Activated CD8-positive, alpha-beta T cell treated with anti-CD3 and anti-CD28 coated beads for 36 hours (primary cell): ENCODE data around the gene PCDH9. TPM values are rescaled to one million over a fixed set of nuclear protein-coding genes. Genes with fewer than 3 reads are reported as not detected.

Experiments
- ATAC-seq: fragments of 200-7000 bp; cut with Tn5 transposase; one replicate; pipeline ENCODE4 v1.10.0; 2021; ENCODE audit warnings: mild to moderate bottlenecking, moderate library complexity
- CTCF ChIA-PET: fragments of 350-600 bp; sonication (Branson Sonifier 250); formaldehyde crosslinking; loops from one replicate; lab custom pipeline; 2021; ENCODE audit warnings: antibody characterized with exemption; lab: Charles Lee
- POLR2A ChIA-PET: fragments of 350-600 bp; sonication (Branson Sonifier 250); formaldehyde crosslinking; loops from one replicate; lab custom pipeline; 2021; ENCODE audit warnings: antibody characterized with exemption; lab: Charles Lee
- DNase-seq: peaks from one replicate; pipeline ENCODE4 v3.0.0-alpha.2; 2020
- H3K27ac Mint-ChIP-seq: one replicate; pipeline ENCODE4 v1.8.0; 2021; ENCODE audit warnings: mild to moderate bottlenecking, mixed read lengths
- H3K27me3 Mint-ChIP-seq: one replicate; pipeline ENCODE4 v1.8.0; 2021; ENCODE audit warnings: mixed read lengths
- H3K36me3 Mint-ChIP-seq: one replicate; pipeline ENCODE4 v1.8.0; 2021; ENCODE audit warnings: low read depth, mixed read lengths
- H3K4me1 Mint-ChIP-seq: one replicate; pipeline ENCODE4 v1.8.0; 2021; ENCODE audit warnings: low read depth, mixed read lengths
- H3K4me3 Mint-ChIP-seq: one replicate; pipeline ENCODE4 v1.8.0; 2021; ENCODE audit warnings: mild to moderate bottlenecking, moderate library complexity, mixed read lengths
- H3K9me3 Mint-ChIP-seq: one replicate; pipeline ENCODE4 v1.8.0; 2021; ENCODE audit warnings: mixed read lengths
- CTCF ChIP-seq: fragments of 200-600 bp; IDR thresholded peaks from one replicate; pipeline ENCODE4 v1.8.0; 2022; ENCODE audit warnings: antibody characterized with exemption, mild to moderate bottlenecking
- intact Hi-C: fragments of 100-400 bp; cut with micrococcal nuclease; formaldehyde crosslinking; loops from one replicate; pipeline ENCODE4 v1.10.0; 2022
- total RNA-seq, 2 experiments: library from RNA; stranded (reverse); gene quantifications; one replicate each; pipeline ENCODE4 v1.2.3, GENCODE V29; 2021

PCDH9 gene
- total RNA-seq, 2 experiments from 2014 or later: 0.04 to 0.14 TPM

GRCh38 chr13:66341635-66342377 is 888.3 kb downstream of the PCDH9 start:
- no peak overlapping the region for H3K4me3 Mint-ChIP-seq
- peaks cover 1% of the 10 kb centered on the region for H3K9me3 Mint-ChIP-seq
- no peaks in the 10 kb centered on the region for H3K4me1 Mint-ChIP-seq
- H3K27ac Mint-ChIP-seq: no peak overlapping the region
- intact Hi-C loops: no loop called here
- no peaks in the 10 kb centered on the region for H3K27me3 Mint-ChIP-seq
- ChIA-PET POLR2A (no interaction called here), CTCF (interaction anchor here (1.0 kb wide), 1 partner anchor 20 kb away, joined by 3 read pairs; no protein-coding TSS in a partner anchor)
- DNase-seq (no peak), ATAC-seq (no peak)
- no peak for TF ChIP-seq CTCF
- H3K36me3 Mint-ChIP-seq: no peaks in the 10 kb centered on the region

GRCh38 chr13:66339214-66339613 is 890.9 kb downstream of the PCDH9 start:
- Mint-ChIP-seq H3K4me3 (no peak overlapping the region), H3K27me3 (no peaks in the 10 kb centered on the region), H3K27ac (no peak overlapping the region), H3K4me1 (no peaks in the 10 kb centered on the region), H3K9me3 (peaks cover 1% of the 10 kb centered on the region), H3K36me3 (no peaks in the 10 kb centered on the region)
- intact Hi-C loops: no loop called here
- DNase-seq (no peak), ATAC-seq (no peak)
- ChIA-PET POLR2A (no interaction called here), CTCF (no interaction called here)
- no peak for TF ChIP-seq CTCF

- ChIA-PET POLR2A (no interaction called here), CTCF (no interaction called here)
- no peak for ATAC-seq
- Mint-ChIP-seq H3K9me3 (peaks cover 1% of the 10 kb centered on the region), H3K36me3 (no peaks in the 10 kb centered on the region), H3K4me3 (no peak overlapping the region), H3K27me3 (no peaks in the 10 kb centered on the region), H3K27ac (no peak overlapping the region), H3K4me1 (no peaks in the 10 kb centered on the region)
- TF ChIP-seq CTCF: no peak
- DNase-seq: no peak
- intact Hi-C loops: no loop called here
Observed at GRCh38 chr13:66338542-66338941, 891.6 kb downstream of the PCDH9 start.

DNA sequence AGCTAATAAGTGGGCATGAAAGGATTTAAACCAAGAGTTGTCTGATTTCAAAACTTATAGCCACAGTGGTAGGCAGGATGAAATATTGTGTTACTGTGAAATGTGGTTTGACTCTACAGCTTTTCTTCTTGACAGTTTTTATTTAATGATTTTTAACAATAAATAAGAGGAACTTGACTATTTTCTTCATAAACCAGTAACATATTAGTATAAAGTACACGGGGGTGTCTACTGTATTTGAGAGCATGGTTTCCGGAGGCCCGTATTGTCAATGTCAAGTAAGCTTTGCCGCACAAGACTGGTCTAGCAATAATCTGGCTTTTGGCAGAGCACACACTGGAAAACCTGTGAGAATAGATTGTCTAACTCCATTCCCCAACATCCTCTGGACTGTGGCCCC is 894.5 kb downstream of the PCDH9 start:
- Mint-ChIP-seq H3K36me3 (no peaks in the 10 kb centered on the region), H3K27me3 (no peaks in the 10 kb centered on the region), H3K4me3 (no peak overlapping the region), H3K9me3 (no peaks in the 10 kb centered on the region), H3K4me1 (no peaks in the 10 kb centered on the region), H3K27ac (no peak overlapping the region)
- ATAC-seq (no peak), DNase-seq (no peak)
- POLR2A ChIA-PET: no interaction called here
- intact Hi-C loops: no loop called here
- no peak for TF ChIP-seq CTCF
- CTCF ChIA-PET: no interaction called here

GRCh38 chr13:66329988-66330451 is 900.1 kb downstream of the PCDH9 start:
- intact Hi-C loops: no loop called here
- Mint-ChIP-seq H3K4me3 (no peak overlapping the region), H3K4me1 (peaks cover 4% of the 10 kb centered on the region), H3K27ac (no peak overlapping the region), H3K36me3 (no peaks in the 10 kb centered on the region), H3K27me3 (no peaks in the 10 kb centered on the region), H3K9me3 (no peaks in the 10 kb centered on the region)
- DNase-seq: peak; percentile 1
- ChIA-PET POLR2A (interaction anchor here (0.8 kb wide), 1 partner anchor 28 kb away, joined by 3 read pairs; no protein-coding TSS in a partner anchor), CTCF (no interaction called here)
- no peak for ATAC-seq
- TF ChIP-seq CTCF: no peak
